ENCODE data around the gene RBP5.
A peak's percentile ranks its signal among the peaks of the same experiment; 100 is the strongest.

Gene RBP5

GRCh38 chr12:7137908-7138307, 9.2 kb upstream of the RBP5 start:
- Mint-ChIP-seq H3K36me3 (ENCODE audit: low read depth) (peaks cover 53% of the 10 kb centered on the region), H3K4me3 (no peak overlapping the region), H3K27me3 (no peaks in the 10 kb centered on the region), H3K9me3 (no peaks in the 10 kb centered on the region), H3K4me1 (ENCODE audit: low read depth) (no peaks in the 10 kb centered on the region), H3K27ac (peak overlapping the region; percentile 24)

- H3K9me3 Mint-ChIP-seq = no peaks in the 10 kb centered on the region
- peaks cover 47% of the 10 kb centered on the region for H3K36me3 Mint-ChIP-seq (ENCODE audit: low read depth)
- H3K4me3 Mint-ChIP-seq = no peak overlapping the region
- H3K27me3 Mint-ChIP-seq = no peaks in the 10 kb centered on the region
- H3K27ac Mint-ChIP-seq = no peak overlapping the region
- peaks cover 11% of the 10 kb centered on the region for H3K4me1 Mint-ChIP-seq (ENCODE audit: low read depth)
Observed at GRCh38 chr12:7136676-7137075, 8.0 kb upstream of the RBP5 start.

GRCh38 chr12:7136071-7136470, 7.4 kb upstream of the RBP5 start:
- Mint-ChIP-seq H3K36me3 (ENCODE audit: low read depth) (peaks cover 42% of the 10 kb centered on the region), H3K27ac (no peak overlapping the region), H3K4me1 (ENCODE audit: low read depth) (peaks cover 17% of the 10 kb centered on the region), H3K9me3 (no peaks in the 10 kb centered on the region), H3K27me3 (no peaks in the 10 kb centered on the region), H3K4me3 (no peak overlapping the region)

GRCh38 chr12:7134396-7135166, 5.9 kb upstream of the RBP5 start:
- Mint-ChIP-seq H3K27ac (no peak overlapping the region), H3K36me3 (ENCODE audit: low read depth) (peaks cover 35% of the 10 kb centered on the region)

GRCh38 chr12:7131502-7131866, 2.8 kb upstream of the RBP5 start:
- no peaks in the 10 kb centered on the region for H3K27me3 Mint-ChIP-seq
- peak overlapping the region; percentile 91 for H3K27ac Mint-ChIP-seq
- H3K36me3 Mint-ChIP-seq (ENCODE audit: low read depth) = peaks cover 11% of the 10 kb centered on the region
- peak overlapping the region; percentile 90 for H3K4me3 Mint-ChIP-seq
- H3K9me3 Mint-ChIP-seq = no peaks in the 10 kb centered on the region
- H3K4me1 Mint-ChIP-seq (ENCODE audit: low read depth) = peaks cover 35% of the 10 kb centered on the region

More at GRCh38 chr12:7134396-7135166, 5.9 kb upstream of the RBP5 start:
- Mint-ChIP-seq H3K4me1 (ENCODE audit: low read depth) (peaks cover 29% of the 10 kb centered on the region), H3K4me3 (no peak overlapping the region), H3K27me3 (no peaks in the 10 kb centered on the region), H3K9me3 (no peaks in the 10 kb centered on the region)

- H3K36me3 Mint-ChIP-seq (ENCODE audit: low read depth) = peaks cover 8% of the 10 kb centered on the region
- peaks cover 35% of the 10 kb centered on the region for H3K4me1 Mint-ChIP-seq (ENCODE audit: low read depth)
- H3K4me3 Mint-ChIP-seq = peak overlapping the region; percentile 90
- peak overlapping the region; percentile 91 for H3K27ac Mint-ChIP-seq
- H3K27me3 Mint-ChIP-seq = no peaks in the 10 kb centered on the region
- no peaks in the 10 kb centered on the region for H3K9me3 Mint-ChIP-seq
Observed at GRCh38 chr12:7130701-7131501, 2.2 kb upstream of the RBP5 start.

GRCh38 chr12:7129872-7130691, 1.4 kb upstream of the RBP5 start, which contains the start of gene CLSTN3:
CLSTN3 (plus strand) TSS chr12:7130371; CDS start chr12:7130649, 278 bp downstream.
- peaks cover 35% of the 10 kb centered on the region for H3K4me1 Mint-ChIP-seq (ENCODE audit: low read depth)
- H3K36me3 Mint-ChIP-seq (ENCODE audit: low read depth) = peaks cover 4% of the 10 kb centered on the region
- H3K27me3 Mint-ChIP-seq = no peaks in the 10 kb centered on the region
- H3K4me3 Mint-ChIP-seq = peak within 1 kb of the TSS; percentile 90
- H3K9me3 Mint-ChIP-seq = no peaks in the 10 kb centered on the region
- H3K27ac Mint-ChIP-seq = peak within 1 kb of the TSS; percentile 91

- no peak overlapping the region for H3K27ac Mint-ChIP-seq
- H3K36me3 Mint-ChIP-seq (ENCODE audit: low read depth) = no peaks in the 10 kb centered on the region
- H3K4me1 Mint-ChIP-seq (ENCODE audit: low read depth) = peaks cover 35% of the 10 kb centered on the region
- no peaks in the 10 kb centered on the region for H3K27me3 Mint-ChIP-seq
- peak overlapping the region; percentile 90 for H3K4me3 Mint-ChIP-seq
- no peaks in the 10 kb centered on the region for H3K9me3 Mint-ChIP-seq
Observed at GRCh38 chr12:7129287-7129871, 690 bp upstream of the RBP5 start.

- H3K36me3 Mint-ChIP-seq (ENCODE audit: low read depth) = no peaks in the 10 kb centered on the region
- no peaks in the 10 kb centered on the region for H3K9me3 Mint-ChIP-seq
- H3K27me3 Mint-ChIP-seq = no peaks in the 10 kb centered on the region
- H3K4me1 Mint-ChIP-seq (ENCODE audit: low read depth) = peaks cover 35% of the 10 kb centered on the region
- H3K4me3 Mint-ChIP-seq = no peak overlapping the region
- no peak overlapping the region for H3K27ac Mint-ChIP-seq
Observed at GRCh38 chr12:7127916-7128626, 618 bp downstream of the RBP5 start.

GRCh38 chr12:7125632-7126227, 3.0 kb downstream of the RBP5 start:
- Mint-ChIP-seq H3K9me3 (no peaks in the 10 kb centered on the region), H3K4me3 (no peak overlapping the region), H3K27ac (no peak overlapping the region), H3K36me3 (ENCODE audit: low read depth) (peaks cover 4% of the 10 kb centered on the region), H3K4me1 (ENCODE audit: low read depth) (peaks cover 15% of the 10 kb centered on the region), H3K27me3 (no peaks in the 10 kb centered on the region)

GRCh38 chr12:7123806-7124522, 4.7 kb downstream of the RBP5 start:
- Mint-ChIP-seq H3K27ac (no peak overlapping the region), H3K4me3 (no peak overlapping the region), H3K9me3 (no peaks in the 10 kb centered on the region), H3K4me1 (ENCODE audit: low read depth) (peaks cover 2% of the 10 kb centered on the region), H3K36me3 (ENCODE audit: low read depth) (peaks cover 4% of the 10 kb centered on the region), H3K27me3 (no peaks in the 10 kb centered on the region)

GRCh38 chr12:7122811-7123769, 5.6 kb downstream of the RBP5 start:
- Mint-ChIP-seq H3K27ac (no peak overlapping the region), H3K9me3 (no peaks in the 10 kb centered on the region), H3K4me1 (ENCODE audit: low read depth) (no peaks in the 10 kb centered on the region), H3K4me3 (no peak overlapping the region), H3K27me3 (no peaks in the 10 kb centered on the region), H3K36me3 (ENCODE audit: low read depth) (peaks cover 11% of the 10 kb centered on the region)
